SU-DHL-6 (cell line): Measurements from ENCODE around the gene RNFT2.

Experiments
- EZH2phosphoT487 ChIP-seq: fragments of 200-600 bp; sonication (generic), shearing (Covaris generic); conservative IDR thresholded peaks from 2 replicates; pipeline ENCODE4 v1.6.1; 2018; ENCODE audit warnings: mild to moderate bottlenecking, antibody characterized with exemption, low read length, moderate library complexity, mixed read lengths
- TF ChIP-seq, protein P1 (sequence below): fragments of 200-600 bp; sonication (generic); IDR thresholded peaks from one replicate; pipeline ENCODE4 v1.5.1; 2017; ENCODE audit warnings: antibody characterized with exemption, mild to moderate bottlenecking, low read length, moderate library complexity; ENCODE audit not compliant: insufficient read depth, poor library complexity, severe bottlenecking

DNA sequence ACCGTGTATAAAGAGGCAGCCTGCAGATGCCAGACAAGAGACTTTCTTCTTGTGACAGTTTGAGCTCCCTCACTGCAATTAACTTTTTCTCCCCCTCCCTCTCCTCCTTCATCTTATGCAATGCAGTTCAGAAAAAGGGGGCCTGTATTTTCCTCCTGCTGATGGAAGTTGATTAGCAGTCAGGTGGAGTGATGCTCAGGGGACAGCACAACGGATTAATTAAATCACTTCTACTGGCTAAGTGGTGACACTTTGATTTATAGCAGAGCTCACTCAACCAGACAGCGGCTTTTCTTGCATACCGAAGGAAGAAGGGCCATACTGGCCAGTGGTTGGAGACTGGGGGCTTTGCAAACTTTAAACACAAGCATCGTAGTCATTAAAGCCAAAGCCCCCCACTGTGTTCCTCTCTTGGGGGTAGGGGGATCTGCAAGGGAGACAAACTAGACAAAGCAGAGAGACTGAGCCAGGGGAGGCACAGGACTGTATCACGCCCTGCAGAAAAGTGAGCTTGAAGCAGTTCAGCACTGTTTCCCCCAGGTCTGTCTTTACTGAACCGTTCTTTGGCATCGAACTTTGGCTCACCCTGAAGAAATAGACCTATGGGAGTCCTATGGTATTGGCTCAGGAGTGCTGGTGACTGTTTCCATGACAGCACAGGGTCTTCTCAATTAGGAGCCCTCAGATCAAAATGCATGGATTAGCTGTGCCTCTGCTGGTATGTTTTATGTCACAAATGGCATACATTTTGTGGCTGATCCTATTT, 48.0 kb upstream of the RNFT2 start:
- TF ChIP-seq, protein P1, sequence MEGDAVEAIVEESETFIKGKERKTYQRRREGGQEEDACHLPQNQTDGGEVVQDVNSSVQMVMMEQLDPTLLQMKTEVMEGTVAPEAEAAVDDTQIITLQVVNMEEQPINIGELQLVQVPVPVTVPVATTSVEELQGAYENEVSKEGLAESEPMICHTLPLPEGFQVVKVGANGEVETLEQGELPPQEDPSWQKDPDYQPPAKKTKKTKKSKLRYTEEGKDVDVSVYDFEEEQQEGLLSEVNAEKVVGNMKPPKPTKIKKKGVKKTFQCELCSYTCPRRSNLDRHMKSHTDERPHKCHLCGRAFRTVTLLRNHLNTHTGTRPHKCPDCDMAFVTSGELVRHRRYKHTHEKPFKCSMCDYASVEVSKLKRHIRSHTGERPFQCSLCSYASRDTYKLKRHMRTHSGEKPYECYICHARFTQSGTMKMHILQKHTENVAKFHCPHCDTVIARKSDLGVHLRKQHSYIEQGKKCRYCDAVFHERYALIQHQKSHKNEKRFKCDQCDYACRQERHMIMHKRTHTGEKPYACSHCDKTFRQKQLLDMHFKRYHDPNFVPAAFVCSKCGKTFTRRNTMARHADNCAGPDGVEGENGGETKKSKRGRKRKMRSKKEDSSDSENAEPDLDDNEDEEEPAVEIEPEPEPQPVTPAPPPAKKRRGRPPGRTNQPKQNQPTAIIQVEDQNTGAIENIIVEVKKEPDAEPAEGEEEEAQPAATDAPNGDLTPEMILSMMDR: no peak
- TF ChIP-seq EZH2phosphoT487: no peak
